A549 (cell line): Measurements from ENCODE around the gene SNX15. TPM values are rescaled to one million over a fixed set of nuclear protein-coding genes. Genes with fewer than 3 reads are reported as not detected.

ENCODE experiments used
- ATAC-seq, 2 experiments: fragments of 200-7000 bp in 1 of 2; fragments of >200 bp in 1 of 2; cut with Nextera tagmentation in 1 of 2; cut with Tn5 transposase in 1 of 2; 3 replicates each; pipeline versions ENCODE4 v1.8.0 to v1.9.1; 2018 to 2020; ENCODE audit warnings: mild to moderate bottlenecking in 1 of 2, moderate library complexity in 1 of 2
- CTCF ChIA-PET: fragments of 300-600 bp; sonication (Branson Sonifier 250); formaldehyde crosslinking; extraction: SDS; loops from one replicate; lab custom pipeline; 2021; ENCODE audit warnings: antibody characterized with exemption, inconsistent platforms; lab: Yijun Ruan, JAX
- POLR2A ChIA-PET: fragments of 350-600 bp; formaldehyde crosslinking; extraction: SDS; loops from one replicate; lab custom pipeline; 2021; ENCODE audit warnings: antibody characterized with exemption, inconsistent platforms; lab: Yijun Ruan, JAX
- DNase-seq, 2 experiments: peaks; one replicate each; pipeline versions ENCODE4 v3.0.0 to v3.0.0-alpha.2; 2011 to 2016; ENCODE audit warnings: low read depth in 1 of 2, low spot score in 1 of 2
- FAIRE-seq: peaks from 2 replicates; lab custom pipeline; 2011; peaks lifted over from hg19 to GRCh38; lab: Jason Lieb, UNC
- H3K27ac ChIP-seq, 2 experiments: fragments of >200 bp; sonication (Bioruptor Twin); formaldehyde crosslinking; 3 replicates each; pipeline ENCODE4 v1.5.1; 2016 to 2017
- H3K4me1 ChIP-seq: fragments of >200 bp; sonication (Bioruptor Twin); formaldehyde crosslinking; 3 replicates; pipeline ENCODE4 v1.6.1; 2016
- H3K4me2 ChIP-seq: fragments of >200 bp; sonication (Bioruptor Twin); formaldehyde crosslinking; 3 replicates; pipeline ENCODE4 v1.6.1; 2016
- H3K4me3 ChIP-seq: fragments of >200 bp; sonication (Bioruptor Twin); formaldehyde crosslinking; 3 replicates; pipeline ENCODE4 v1.5.1; 2016
- H3K9me3 ChIP-seq: fragments of >200 bp; sonication (Bioruptor Twin); formaldehyde crosslinking; 3 replicates; pipeline ENCODE4 v1.6.1; 2016
- BHLHE40 ChIP-seq: IDR thresholded peaks from 2 replicates; pipeline ENCODE4 v1.6.1; 2012; ENCODE audit warnings: low read depth, low read length, inconsistent platforms
- CHD2 ChIP-seq: fragments of 150-350 bp; IDR thresholded peaks from 2 replicates; pipeline ENCODE4 v1.6.1; 2014; ENCODE audit warnings: low read length; ENCODE audit not compliant: partially characterized antibody
- ESRRA ChIP-seq: fragments of 150-350 bp; IDR thresholded peaks from 2 replicates; pipeline ENCODE4 v1.6.1; 2014; ENCODE audit warnings: mild to moderate bottlenecking, low read length, borderline replicate concordance
- FOXS1 ChIP-seq: fragments of 250-450 bp; sonication (Bioruptor Pico); IDR thresholded peaks from 2 replicates; pipeline ENCODE4 v1.5.0; 2020; ENCODE audit warnings: mild to moderate bottlenecking, moderate library complexity
- HOXB5 ChIP-seq: fragments of 250-450 bp; sonication (Bioruptor Pico); IDR thresholded peaks from 2 replicates; pipeline ENCODE4 v1.5.0; 2020; ENCODE audit warnings: mild to moderate bottlenecking, moderate library complexity
- JUN ChIP-seq, 2 experiments: fragments of >200 bp; sonication (Bioruptor Twin); formaldehyde crosslinking; IDR thresholded peaks; 2 replicates in 1 of 2; 3 replicates in 1 of 2; pipeline ENCODE4 v1.6.1; 2016 to 2017
- MAFK ChIP-seq: fragments of 450-650 bp; IDR thresholded peaks from 2 replicates; pipeline ENCODE4 v1.6.1; 2014; ENCODE audit not compliant: partially characterized antibody
- MAZ ChIP-seq: fragments of 150-350 bp; IDR thresholded peaks from 2 replicates; pipeline ENCODE4 v1.6.1; 2014; ENCODE audit warnings: antibody characterized with exemption, low read depth, low read length, borderline replicate concordance
- MYC ChIP-seq: IDR thresholded peaks from 2 replicates; pipeline ENCODE4 v1.6.1; 2012; ENCODE audit warnings: mild to moderate bottlenecking, inconsistent platforms, low read length, improper control_type of control experiment, borderline replicate concordance
- NFE2L2 ChIP-seq: fragments of 150-350 bp; conservative IDR thresholded peaks from 2 replicates; pipeline ENCODE4 v1.6.1; 2014; ENCODE audit warnings: low read length
- NPAS2 ChIP-seq: fragments of 250-450 bp; sonication (Bioruptor Pico); IDR thresholded peaks from 2 replicates; pipeline ENCODE4 v1.8.0; 2022; ENCODE audit warnings: mild to moderate bottlenecking, moderate library complexity, borderline replicate concordance
- POLR2A ChIP-seq: IDR thresholded peaks from 2 replicates; pipeline ENCODE4 v1.6.1; 2012; ENCODE audit warnings: mild to moderate bottlenecking, low read length
- POLR2AphosphoS2 ChIP-seq: conservative IDR thresholded peaks from 2 replicates; pipeline ENCODE4 v1.6.1; 2012; ENCODE audit warnings: low read length, improper control_type of control experiment, inconsistent platforms
- RAD21 ChIP-seq, 2 experiments: fragments of >200 bp in 1 of 2; sonication (Bioruptor Twin) in 1 of 2; formaldehyde crosslinking in 1 of 2; IDR thresholded peaks in 1 of 2; conservative IDR thresholded peaks in 1 of 2; 2 replicates in 1 of 2; 3 replicates in 1 of 2; pipeline ENCODE4 v1.6.1; 2012 to 2018; ENCODE audit warnings: inconsistent platforms in 1 of 2
- RARB ChIP-seq: fragments of 250-450 bp; sonication (Bioruptor Pico); IDR thresholded peaks from 2 replicates; pipeline ENCODE4 v1.8.0; 2021; ENCODE audit warnings: mild to moderate bottlenecking, moderate library complexity
- RCOR1 ChIP-seq: fragments of 150-350 bp; IDR thresholded peaks from 2 replicates; pipeline ENCODE4 v1.6.1; 2014; ENCODE audit warnings: antibody characterized with exemption, low read length, low read depth
- SMC3 ChIP-seq: fragments of >200 bp; sonication (Bioruptor Twin); formaldehyde crosslinking; IDR thresholded peaks from 3 replicates; pipeline ENCODE4 v1.6.1; 2018; ENCODE audit warnings: inconsistent platforms
- TFCP2L1 ChIP-seq: fragments of 250-450 bp; sonication (Bioruptor Pico); IDR thresholded peaks from 2 replicates; pipeline ENCODE4 v1.5.0; 2021; ENCODE audit warnings: mild to moderate bottlenecking
- TP53 ChIP-seq: fragments of 250-450 bp; sonication (Bioruptor Pico); IDR thresholded peaks from 2 replicates; pipeline ENCODE4 v1.5.0; 2021; ENCODE audit warnings: mild to moderate bottlenecking, moderate library complexity
- WGBS: methylation state at CpG from one replicate; pipeline ENCODE4 v1.1.6; 2017; ENCODE audit errors: missing lambda C conversion rate; 5-methylcytosine and 5-hydroxymethylcytosine counted together
- polyA plus RNA-seq, 4 experiments: library from polyadenylated mRNA; depleted of rRNA in 3 of 4; stranded (reverse); fragments of >200 nt; fragmentation: RNase III in 1 of 4; extraction: RNeasy Plus Mini Kit Qiagen cat#74134 plus additional on column Dnase treatment in 1 of 4; gene quantifications; 2 replicates in 3 of 4; 3 replicates in 1 of 4; pipeline ENCODE4 v1.2.3, GENCODE V29; 2011 to 2017
- TF ChIP-seq, protein P1 (sequence below): fragments of >200 bp; sonication (Bioruptor Twin); formaldehyde crosslinking; IDR thresholded peaks from 3 replicates; pipeline ENCODE4 v1.6.1; 2016
- TF ChIP-seq, protein P2 (sequence below): IDR thresholded peaks from 2 replicates; pipeline ENCODE4 v1.6.1; 2012
- TF ChIP-seq, protein P3 (sequence below): IDR thresholded peaks from 2 replicates; pipeline ENCODE4 v1.6.1; 2012; ENCODE audit warnings: low read depth, borderline replicate concordance
- TF ChIP-seq, protein P4 (sequence below): fragments of 450-650 bp; IDR thresholded peaks from 2 replicates; pipeline ENCODE4 v1.6.1; 2014; ENCODE audit warnings: antibody characterized with exemption
- TF ChIP-seq, protein P5 (sequence below): fragments of 250-450 bp; sonication (Bioruptor Pico); IDR thresholded peaks from 2 replicates; pipeline ENCODE4 v1.5.0; 2021; ENCODE audit warnings: mild to moderate bottlenecking, moderate library complexity, borderline replicate concordance
- TF ChIP-seq, protein P6 (sequence below): fragments of >200 bp; sonication (Bioruptor Twin); formaldehyde crosslinking; IDR thresholded peaks from 3 replicates; pipeline ENCODE4 v1.5.1; 2016

Gene SNX15
- polyA plus RNA-seq, 2 of the 4 experiments (the other 2 are of a cell fraction), result 13.4 to 17.0 TPM

DNA sequence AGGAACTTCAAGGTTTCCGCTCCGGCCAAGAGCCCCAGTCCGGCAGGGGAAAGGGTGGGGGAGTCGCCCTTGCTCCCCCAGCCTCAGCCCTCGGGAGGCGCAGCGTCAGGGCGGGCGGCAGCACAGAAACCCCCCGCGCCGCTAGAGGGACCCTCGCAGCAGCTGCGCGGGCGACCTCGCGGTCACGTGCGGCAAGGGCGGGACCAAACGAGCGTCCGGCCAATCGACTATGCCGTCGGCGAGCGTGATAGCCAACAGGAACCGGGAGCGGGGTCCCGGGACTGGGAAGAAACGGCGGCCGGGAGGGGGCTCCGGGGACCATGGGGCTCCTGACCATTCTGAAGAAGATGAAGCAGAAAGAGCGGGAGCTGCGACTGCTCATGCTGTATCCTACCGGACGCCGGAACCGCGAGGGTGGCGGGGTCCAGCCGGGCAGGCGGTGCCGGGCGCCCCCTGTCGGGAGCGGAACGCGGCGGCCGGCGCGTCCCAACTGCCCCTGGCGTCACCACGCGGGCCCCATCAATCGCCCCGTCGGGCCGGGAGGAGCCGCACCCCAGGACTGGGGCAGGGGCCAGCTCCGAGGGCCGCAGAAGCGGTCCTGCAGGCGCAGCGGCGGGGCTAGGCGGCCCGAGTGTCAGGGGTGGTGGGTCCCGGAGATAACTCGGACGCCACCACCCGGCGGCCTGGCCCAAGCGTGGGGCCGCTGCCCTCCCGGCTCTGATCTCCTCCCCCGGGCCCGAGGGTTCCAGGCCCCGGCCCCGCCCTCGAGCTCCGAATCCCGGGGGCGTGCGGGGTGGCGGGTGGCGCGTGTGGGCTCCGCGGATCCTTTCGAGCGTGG lies 13.1 kb upstream of the SNX15 start, which contains the start of gene ARL2:
Gene ARL2, plus strand, starts transcription at position 273 of the 838 bp plus-strand sequence. Its CDS starts 48 bp downstream, at position 321.
- H3K4me1 ChIP-seq, result peaks cover 26% of the 10 kb centered on the region
- peak within 1 kb of the TSS; percentile 65 for H3K4me3 ChIP-seq
- H3K27ac ChIP-seq, result peak within 1 kb of the TSS; percentile 95 to 97
- ATAC-seq (peak; percentile 90 to 92), DNase-seq (peak; percentile 91 to 94), FAIRE-seq (no peak)
- WGBS, result 2% methylated on average over 25 of the region's 96 CpGs
- CTCF ChIA-PET, result interaction anchor here (0.7 to 8.0 kb wide), 72 partner anchors 8 to 252 kb away, joined by 3 to 97 read pairs (median 6); partner anchors contain the start of genes BATF2, CDC42BPG, CDCA5 and EHD1
- no peaks in the 10 kb centered on the region for H3K9me3 ChIP-seq
- POLR2A ChIA-PET, result interaction anchor here (0.8 to 1.2 kb wide), 5 partner anchors 18 to 178 kb away, joined by 3 to 4 read pairs (median 3); partner anchors contain the start of genes BATF2, CDC42BPG, MAJIN and TM7SF2
- TF ChIP-seq CHD2 (no peak), NFE2L2 (no peak), MAFK (no peak), POLR2AphosphoS2 (no peak), FOXS1 (CRISPR knock-in tag) (no peak), RAD21 (conservative IDR thresholded peaks at IDR 0.05 in 1 of 2, IDR thresholded peaks at IDR 0.05 in 1 of 2) (peak; percentile 15 to 53; a peak in 3 of 5 replicates), TP53 (no peak), ESRRA (no peak), NPAS2 (0 out of 2 replicates have a peak, but pooled peaks have one; percentile 10), RARB (no peak), MAZ (no peak; the same call in 1 of the 2 replicates), HOXB5 (CRISPR knock-in tag) (peak; percentile 73), POLR2A (peak; percentile 26), SMC3 (peak; percentile 41; the same call in 2 of the 3 replicates), MYC (no peak; the same call in 1 of the 2 replicates), RCOR1 (no peak), BHLHE40 (peak; percentile 87), JUN (IDR thresholded peaks at IDR 0.05) (peak; percentile 23 to 87; a peak in 4 of 5 replicates), TFCP2L1 (CRISPR knock-in tag) (no peak)
- TF ChIP-seq, protein P1, sequence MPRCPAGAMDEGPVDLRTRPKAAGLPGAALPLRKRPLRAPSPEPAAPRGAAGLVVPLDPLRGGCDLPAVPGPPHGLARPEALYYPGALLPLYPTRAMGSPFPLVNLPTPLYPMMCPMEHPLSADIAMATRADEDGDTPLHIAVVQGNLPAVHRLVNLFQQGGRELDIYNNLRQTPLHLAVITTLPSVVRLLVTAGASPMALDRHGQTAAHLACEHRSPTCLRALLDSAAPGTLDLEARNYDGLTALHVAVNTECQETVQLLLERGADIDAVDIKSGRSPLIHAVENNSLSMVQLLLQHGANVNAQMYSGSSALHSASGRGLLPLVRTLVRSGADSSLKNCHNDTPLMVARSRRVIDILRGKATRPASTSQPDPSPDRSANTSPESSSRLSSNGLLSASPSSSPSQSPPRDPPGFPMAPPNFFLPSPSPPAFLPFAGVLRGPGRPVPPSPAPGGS, result peak; percentile 38; the same call in 1 of the 3 replicates
- TF ChIP-seq, protein P2, sequence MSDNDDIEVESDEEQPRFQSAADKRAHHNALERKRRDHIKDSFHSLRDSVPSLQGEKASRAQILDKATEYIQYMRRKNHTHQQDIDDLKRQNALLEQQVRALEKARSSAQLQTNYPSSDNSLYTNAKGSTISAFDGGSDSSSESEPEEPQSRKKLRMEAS, result peak; percentile 88
- TF ChIP-seq, protein P3, sequence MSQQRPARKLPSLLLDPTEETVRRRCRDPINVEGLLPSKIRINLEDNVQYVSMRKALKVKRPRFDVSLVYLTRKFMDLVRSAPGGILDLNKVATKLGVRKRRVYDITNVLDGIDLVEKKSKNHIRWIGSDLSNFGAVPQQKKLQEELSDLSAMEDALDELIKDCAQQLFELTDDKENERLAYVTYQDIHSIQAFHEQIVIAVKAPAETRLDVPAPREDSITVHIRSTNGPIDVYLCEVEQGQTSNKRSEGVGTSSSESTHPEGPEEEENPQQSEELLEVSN, result peak; percentile 85; the same call in 1 of the 2 replicates
- TF ChIP-seq, protein P4, sequence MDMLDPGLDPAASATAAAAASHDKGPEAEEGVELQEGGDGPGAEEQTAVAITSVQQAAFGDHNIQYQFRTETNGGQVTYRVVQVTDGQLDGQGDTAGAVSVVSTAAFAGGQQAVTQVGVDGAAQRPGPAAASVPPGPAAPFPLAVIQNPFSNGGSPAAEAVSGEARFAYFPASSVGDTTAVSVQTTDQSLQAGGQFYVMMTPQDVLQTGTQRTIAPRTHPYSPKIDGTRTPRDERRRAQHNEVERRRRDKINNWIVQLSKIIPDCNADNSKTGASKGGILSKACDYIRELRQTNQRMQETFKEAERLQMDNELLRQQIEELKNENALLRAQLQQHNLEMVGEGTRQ, result peak; percentile 97
- TF ChIP-seq, protein P5, sequence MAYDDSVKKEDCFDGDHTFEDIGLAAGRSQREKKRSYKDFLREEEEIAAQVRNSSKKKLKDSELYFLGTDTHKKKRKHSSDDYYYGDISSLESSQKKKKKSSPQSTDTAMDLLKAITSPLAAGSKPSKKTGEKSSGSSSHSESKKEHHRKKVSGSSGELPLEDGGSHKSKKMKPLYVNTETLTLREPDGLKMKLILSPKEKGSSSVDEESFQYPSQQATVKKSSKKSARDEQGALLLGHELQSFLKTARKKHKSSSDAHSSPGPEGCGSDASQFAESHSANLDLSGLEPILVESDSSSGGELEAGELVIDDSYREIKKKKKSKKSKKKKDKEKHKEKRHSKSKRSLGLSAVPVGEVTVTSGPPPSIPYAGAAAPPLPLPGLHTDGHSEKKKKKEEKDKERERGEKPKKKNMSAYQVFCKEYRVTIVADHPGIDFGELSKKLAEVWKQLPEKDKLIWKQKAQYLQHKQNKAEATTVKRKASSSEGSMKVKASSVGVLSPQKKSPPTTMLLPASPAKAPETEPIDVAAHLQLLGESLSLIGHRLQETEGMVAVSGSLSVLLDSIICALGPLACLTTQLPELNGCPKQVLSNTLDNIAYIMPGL (CRISPR knock-in tag), result peak; percentile 94
- TF ChIP-seq, protein P6, sequence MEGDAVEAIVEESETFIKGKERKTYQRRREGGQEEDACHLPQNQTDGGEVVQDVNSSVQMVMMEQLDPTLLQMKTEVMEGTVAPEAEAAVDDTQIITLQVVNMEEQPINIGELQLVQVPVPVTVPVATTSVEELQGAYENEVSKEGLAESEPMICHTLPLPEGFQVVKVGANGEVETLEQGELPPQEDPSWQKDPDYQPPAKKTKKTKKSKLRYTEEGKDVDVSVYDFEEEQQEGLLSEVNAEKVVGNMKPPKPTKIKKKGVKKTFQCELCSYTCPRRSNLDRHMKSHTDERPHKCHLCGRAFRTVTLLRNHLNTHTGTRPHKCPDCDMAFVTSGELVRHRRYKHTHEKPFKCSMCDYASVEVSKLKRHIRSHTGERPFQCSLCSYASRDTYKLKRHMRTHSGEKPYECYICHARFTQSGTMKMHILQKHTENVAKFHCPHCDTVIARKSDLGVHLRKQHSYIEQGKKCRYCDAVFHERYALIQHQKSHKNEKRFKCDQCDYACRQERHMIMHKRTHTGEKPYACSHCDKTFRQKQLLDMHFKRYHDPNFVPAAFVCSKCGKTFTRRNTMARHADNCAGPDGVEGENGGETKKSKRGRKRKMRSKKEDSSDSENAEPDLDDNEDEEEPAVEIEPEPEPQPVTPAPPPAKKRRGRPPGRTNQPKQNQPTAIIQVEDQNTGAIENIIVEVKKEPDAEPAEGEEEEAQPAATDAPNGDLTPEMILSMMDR, result peak; percentile 80
- H3K4me2 ChIP-seq, result peak within 1 kb of the TSS; percentile 74
